NCI-H748 (cell line): ENCODE results near the gene CABS1.

ENCODE experiments used
- DNase-seq: peaks from one replicate; lab custom pipeline; 2025; ENCODE audit not compliant: unreplicated experiment; lab: John Stamatoyannopoulos, UW

CABS1 gene

GRCh38 chr4:70380578-70380977 lies 45.8 kb downstream of the CABS1 start:
- DNase-seq, result no peak

DNA sequence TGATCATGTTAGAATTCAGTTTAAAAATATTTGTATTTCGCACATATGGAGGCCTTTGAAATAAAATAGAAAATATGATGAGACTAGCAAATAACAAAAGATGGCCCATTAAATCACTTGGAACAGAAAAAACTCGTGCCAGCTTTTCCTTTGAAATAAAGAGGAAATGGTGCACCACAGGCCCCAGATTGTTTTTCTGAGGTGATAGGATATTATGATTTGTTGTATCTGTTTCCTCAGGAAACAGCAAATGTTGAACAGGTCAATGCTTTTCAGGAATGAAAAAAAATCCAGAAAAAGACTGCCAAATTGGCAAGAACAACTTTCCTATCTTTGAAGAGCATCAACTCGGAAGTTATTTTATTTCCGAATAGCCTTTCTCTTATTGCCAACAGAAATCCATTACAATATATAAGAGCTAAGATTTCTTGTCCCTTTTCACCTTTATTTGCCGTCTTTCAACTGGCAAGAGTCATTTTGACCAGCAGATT lies 48.0 kb downstream of the CABS1 start, which contains the start of gene SMR3B:
SMR3B (plus strand) TSS at position 441 of the 491 bp plus-strand sequence. CDS start 1,380 bp downstream, outside the sequence.
- DNase-seq, result no peak
